Articular chondrocyte of knee joint (primary cell): ENCODE results near the gene C1orf50. TPM values are rescaled to one million over a fixed set of nuclear protein-coding genes. Genes with fewer than 3 reads are reported as not detected.

Experiments
- total RNA-seq: library from RNA; depleted of rRNA; stranded (reverse); fragments of >200 nt; gene quantifications from 2 replicates; pipeline ENCODE4 v1.2.3, GENCODE V29; 2012

The C1orf50 gene
- 6.4 and 7.0 TPM in 2 replicates for total RNA-seq

DNA sequence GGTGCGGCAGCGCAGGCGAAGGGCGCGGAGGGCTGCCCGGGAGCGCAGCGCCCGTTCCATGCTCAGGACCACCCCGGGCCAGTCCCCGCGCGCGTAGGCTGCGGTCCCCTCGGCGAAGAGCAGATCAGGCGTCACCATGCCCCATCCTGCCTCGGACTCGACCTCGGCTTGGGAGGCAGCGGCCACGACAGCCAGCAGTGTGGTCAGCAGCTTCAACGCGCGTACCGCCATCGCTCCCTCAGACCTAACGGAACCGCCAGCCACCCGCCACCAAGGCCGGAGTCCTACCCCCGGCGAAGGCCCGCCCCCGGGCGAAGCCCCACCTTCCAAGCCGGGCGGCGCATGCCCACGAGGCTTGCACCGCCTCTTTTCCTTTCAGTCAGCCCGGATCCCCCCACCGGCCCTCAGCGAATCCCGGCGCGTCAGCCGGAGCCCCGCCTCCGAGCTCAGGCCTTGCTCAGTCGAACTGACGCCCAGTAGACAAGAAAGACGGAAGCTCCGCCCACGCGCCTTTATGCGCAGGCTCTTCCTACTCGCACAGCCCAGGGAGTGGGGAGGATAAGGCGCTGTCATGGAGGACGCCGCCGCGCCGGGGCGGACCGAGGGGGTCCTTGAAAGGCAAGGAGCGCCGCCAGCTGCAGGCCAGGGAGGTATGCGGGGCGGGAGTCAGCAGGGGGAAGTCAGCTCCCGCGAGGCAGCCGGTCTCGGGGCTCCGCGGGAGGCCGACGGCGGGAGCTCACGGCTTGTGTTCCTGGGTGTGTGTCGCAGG is at the start of gene C1orf50, which contains the start of gene P3H1:
Gene C1orf50, plus strand, starts transcription at position 509 of the 769 bp plus-strand sequence. Its CDS starts 63 bp downstream, at position 572.
Gene P3H1, minus strand, starts transcription at position 288 of the 769 bp plus-strand sequence. Its CDS starts 57 bp downstream, at position 231.

DNA sequence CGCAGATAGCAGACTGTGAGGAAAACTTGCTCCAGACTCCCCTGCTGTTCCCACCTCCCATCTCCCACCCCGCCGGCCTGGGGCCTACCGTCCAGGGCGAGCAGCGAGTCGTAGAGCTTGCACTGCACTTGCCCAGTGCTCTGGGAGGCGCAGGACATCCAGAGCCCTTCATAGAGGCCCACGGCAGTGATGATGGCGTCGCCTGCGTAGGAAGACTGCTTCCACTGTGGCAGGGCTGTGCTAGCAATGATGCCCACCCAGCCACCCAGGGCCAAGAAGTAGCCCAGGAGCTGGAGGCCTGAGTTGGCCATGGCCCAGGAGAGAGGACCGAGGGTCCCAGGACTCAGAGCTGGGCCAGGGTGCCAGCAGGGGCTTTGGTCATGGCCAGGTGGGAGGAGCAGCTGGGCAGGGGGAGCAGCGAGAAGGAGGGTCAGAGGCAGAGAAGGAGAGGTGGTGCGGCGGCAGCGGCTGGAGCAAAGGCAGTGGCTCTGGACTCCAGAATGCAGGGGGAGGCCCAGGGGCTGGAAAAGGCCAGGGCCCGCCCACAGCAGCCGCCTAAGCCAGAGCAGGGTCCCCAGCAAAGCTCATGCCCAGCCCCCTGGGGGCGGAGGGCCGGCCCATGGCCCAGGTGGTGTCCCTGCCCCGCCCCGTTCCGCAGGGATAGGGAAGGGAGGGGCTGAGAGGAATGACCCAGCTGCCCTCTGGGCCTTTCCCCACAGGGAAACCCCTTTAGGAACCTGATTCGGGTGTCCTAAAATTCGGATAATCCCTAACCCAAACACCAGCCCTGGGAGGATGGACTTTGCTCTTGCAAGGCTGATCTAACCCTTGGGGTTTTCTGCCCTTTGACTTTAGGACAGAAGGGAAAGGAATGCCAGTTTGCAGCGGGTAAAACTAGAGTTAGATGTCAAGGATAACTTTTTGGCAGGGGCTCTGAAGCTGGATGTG is 27.0 kb upstream of the C1orf50 start, which contains the start of gene CLDN19:
Gene CLDN19, minus strand, starts transcription at position 484 of the 948 bp plus-strand sequence. Its CDS starts 173 bp downstream, at position 311.

DNA sequence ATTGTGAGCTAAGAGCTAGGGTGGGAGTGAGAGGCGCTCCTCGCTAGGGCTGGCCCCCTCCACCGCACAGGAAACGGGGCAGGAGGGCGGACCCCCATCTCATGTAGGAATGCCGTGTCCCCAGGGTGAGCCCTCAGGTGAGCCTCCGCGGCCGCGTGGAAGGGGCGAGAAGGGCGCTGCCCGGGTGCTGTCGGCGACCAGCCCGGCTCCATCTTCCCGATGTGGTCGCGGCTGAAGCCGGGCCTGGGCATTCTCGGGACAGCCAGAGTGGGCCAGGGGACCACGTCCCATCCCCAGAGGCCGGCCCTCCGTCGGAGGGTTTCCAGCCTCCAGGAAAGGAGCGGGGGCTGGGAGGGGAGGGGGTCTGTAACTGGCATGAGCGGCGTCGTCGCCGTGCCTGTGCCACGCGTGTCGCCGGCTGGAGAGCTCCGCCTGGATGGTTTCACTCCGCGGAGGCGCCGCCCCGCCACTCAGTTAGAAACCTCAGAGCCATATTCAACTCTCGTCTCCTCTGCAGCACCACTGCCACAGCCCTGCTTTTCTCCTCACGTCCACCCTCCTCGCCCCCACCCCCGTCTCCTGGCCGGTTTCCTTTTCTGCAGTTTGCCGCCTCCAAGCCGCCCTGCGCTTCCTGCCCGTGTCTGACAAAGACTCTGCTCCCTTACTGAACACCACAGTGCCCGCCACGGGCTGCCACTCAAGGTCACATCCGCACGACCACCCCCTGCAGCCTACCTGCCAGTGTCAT is 18.1 kb downstream of the C1orf50 start, which contains the start of gene TMEM269:
Gene TMEM269, plus strand, starts transcription at position 46 of the 748 bp plus-strand sequence. CDS start 4,903 bp downstream, outside the sequence.

DNA sequence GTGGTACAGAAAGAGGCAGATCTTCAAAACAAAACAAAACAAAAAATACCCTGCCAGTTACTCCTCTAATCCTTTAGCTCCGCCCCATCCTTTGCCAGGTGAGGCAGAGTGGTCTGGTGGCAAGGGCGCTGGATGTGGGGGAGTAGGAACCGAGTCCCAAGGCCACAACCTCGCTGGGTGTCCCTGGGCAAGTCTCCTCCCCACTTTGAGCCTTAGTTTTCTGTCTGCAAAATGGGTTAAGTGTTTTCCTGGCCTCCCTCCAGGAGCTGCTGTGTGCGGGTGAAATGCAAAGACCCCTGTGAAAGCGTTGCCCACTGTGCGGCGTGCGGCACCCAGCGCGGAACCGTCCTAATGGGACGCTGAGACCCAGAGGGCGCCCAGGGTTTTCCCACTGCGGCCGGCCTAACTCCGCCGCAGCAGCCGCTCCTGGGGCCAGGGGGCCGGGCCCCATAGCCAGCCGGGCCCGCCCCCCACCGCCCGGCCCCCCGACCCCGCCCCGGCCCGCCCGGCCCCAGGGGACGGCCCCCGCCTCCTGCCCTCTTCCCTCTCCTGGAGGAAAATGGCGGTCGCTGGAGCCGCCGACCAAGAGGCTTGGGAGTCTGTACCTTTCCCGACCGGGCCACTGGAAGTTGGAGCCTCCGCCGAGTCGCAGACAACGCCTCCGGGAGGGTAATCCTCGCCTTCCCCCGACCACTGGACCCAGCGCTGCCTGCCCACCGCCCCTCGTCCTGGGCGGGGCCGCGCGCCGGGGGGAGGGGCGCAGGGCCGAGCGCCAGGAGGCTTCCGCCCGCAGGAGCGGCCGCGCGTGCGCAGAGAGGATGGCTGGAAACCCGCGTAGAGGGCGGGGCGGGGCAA is 49.8 kb downstream of the C1orf50 start, which contains the start of the genes ERMAP and SVBP:
Gene ERMAP, plus strand, starts transcription at position 538 of the 855 bp plus-strand sequence. CDS start 13,327 bp downstream, outside the sequence.
Gene SVBP, minus strand, starts transcription at position 813 of the 855 bp plus-strand sequence. CDS start 853 bp downstream, outside the sequence.

Other genes starting within 250 kb of the C1orf50 start
- 23.3 and 25.3 TPM in 2 replicates for gene PPIH, start 108.8 kb upstream of the C1orf50 start, total RNA-seq
- 669 and 745 TPM in 2 replicates for gene YBX1, start 84.8 kb upstream of the C1orf50 start, total RNA-seq
- not detected in 2 replicates for gene CLDN19, start 27.0 kb upstream of the C1orf50 start, total RNA-seq
- 132 and 138 TPM in 2 replicates for gene P3H1, start 221 bp upstream of the C1orf50 start, total RNA-seq
- 0.11 TPM in 1 of 2 replicates, not detected in the other for gene TMEM269, start 17.7 kb downstream of the C1orf50 start, total RNA-seq
- gene ERMAP, start 49.9 kb downstream of the C1orf50 start, total RNA-seq = 25.2 and 25.7 TPM in 2 replicates
- 20.3 and 26.3 TPM in 2 replicates for gene SVBP, start 50.1 kb downstream of the C1orf50 start, total RNA-seq
- 7.3 and 10.3 TPM in 2 replicates for gene ZNF691, start 79.4 kb downstream of the C1orf50 start, total RNA-seq
- 68.5 and 86.8 TPM in 2 replicates for gene SLC2A1, start 191.6 kb downstream of the C1orf50 start, total RNA-seq